Sigmoid colon (tissue), 7 donors: ENCODE data around the gene GZF1. TPM values are rescaled to one million over a fixed set of nuclear protein-coding genes. Genes with fewer than 3 reads are reported as not detected.

ENCODE experiments used
- DNase-seq: peaks from one replicate; pipeline ENCODE4 v3.0.0-alpha.2; 2019
- H3K27ac ChIP-seq, 4 donors: fragments of 200-600 bp; sonication (generic); one replicate each; pipeline ENCODE4 v1.5.1; 2016 to 2019; ENCODE audit warnings: mild to moderate bottlenecking in 1 of 4
- H3K27me3 ChIP-seq, 3 donors: fragments of 200-600 bp; sonication (generic); one replicate each; pipeline ENCODE4 v1.5.1; 2019; ENCODE audit warnings: mild to moderate bottlenecking in 1 of 3
- H3K36me3 ChIP-seq, 4 donors: fragments of 200-600 bp; sonication (generic); one replicate each; pipeline ENCODE4 v1.5.1; 2016 to 2019
- H3K4me1 ChIP-seq, 4 donors: fragments of 200-600 bp; sonication (generic); one replicate each; pipeline ENCODE4 v1.5.1; 2017 to 2019
- H3K4me3 ChIP-seq, 4 donors: fragments of 200-600 bp; sonication (generic); one replicate each; pipeline ENCODE4 v1.5.1; 2017 to 2019; ENCODE audit warnings: mild to moderate bottlenecking in 2 of 4, moderate library complexity in 1 of 4
- H3K9me3 ChIP-seq, 4 donors: fragments of 200-600 bp in 3 of 4; sonication (generic) in 3 of 4; one replicate each; pipeline versions ENCODE4 v1.5.1 to v1.6.1; 2013 to 2019
- CTCF ChIP-seq, 4 experiments: fragments of 450-650 bp in 3 of 4; fragments of 200-600 bp in 1 of 4; IDR thresholded peaks; one replicate each; pipeline ENCODE4 v1.5.1; 2016 to 2019; ENCODE audit warnings: antibody characterized with exemption in 4 of 4, mild to moderate bottlenecking in 3 of 4, moderate library complexity in 2 of 4
- EP300 ChIP-seq, 4 donors: sonication (generic); formaldehyde crosslinking; IDR thresholded peaks; one replicate each; pipeline ENCODE4 v1.6.1; 2017; ENCODE audit warnings: antibody characterized with exemption in 4 of 4
- POLR2A ChIP-seq, 2 donors: fragments of 450-650 bp; IDR thresholded peaks; one replicate each; pipeline ENCODE4 v1.6.1; 2016; ENCODE audit warnings: antibody characterized with exemption in 2 of 2, mild to moderate bottlenecking in 2 of 2, moderate library complexity in 2 of 2
- POLR2AphosphoS5 ChIP-seq, 4 donors: sonication (generic); formaldehyde crosslinking; IDR thresholded peaks; one replicate each; pipeline ENCODE4 v1.6.1; 2017; ENCODE audit warnings: antibody characterized with exemption in 4 of 4
- WGBS, 2 donors: extraction: QIAGEN DNeasy Blood & Tissue Kit; methylation state at CpG; one replicate each; pipeline ENCODE4 v1.1.7; 2013; 5-methylcytosine and 5-hydroxymethylcytosine counted together
- intact Hi-C: fragments of 100-400 bp; cut with DNase I; formaldehyde crosslinking; loops from one replicate; pipeline ENCODE4 v1.15.1; 2023
- polyA plus RNA-seq, 3 donors: library from polyadenylated mRNA; stranded (reverse); fragments of 200-250 nt; gene quantifications; one replicate each; pipeline ENCODE4 v1.2.3, GENCODE V29; 2013
- total RNA-seq, 4 donors: library from RNA; depleted of rRNA; stranded (reverse); fragments of >200 nt; gene quantifications; one replicate each; pipeline ENCODE4 v1.1.0, GENCODE V29; 2016
- donor health status: healthy with polysubstance abuse.
- donor health status: Bipolar disorder and iron deficiency.
- donor health status: healthy.

Gene GZF1
- total and polyA plus RNA-seq, 7 donors = 2.4 to 17.5 (median 13.0) TPM

GRCh38 chr20:23350904-23351838, 10.8 kb upstream of the GZF1 start:
- 1 to 3% methylated on average over 64 of the region's 64 CpGs for WGBS, 2 donors
- Histone ChIP-seq H3K9me3 (no peaks in the 10 kb centered on the region), H3K4me1 (peaks cover 0 to 32% (median 22%) of the 10 kb centered on the region in 4 donors), H3K27ac (peak overlapping the region; percentile 91 to 100 (median 99)), H3K27me3 (no peaks in the 10 kb centered on the region), H3K36me3 (peaks cover 0 to 22% (median 7%) of the 10 kb centered on the region in 4 donors), H3K4me3 (peak overlapping the region; percentile 67 to 98 (median 82))
- no peak for TF ChIP-seq CTCF (IDR thresholded peaks at IDR 0.05)
- TF ChIP-seq POLR2AphosphoS5 (IDR thresholded peaks at IDR 0.05) = peak in 2 of 4 donors; percentile 4 to 45
- intact Hi-C loops = loop anchor here (1.0 to 10.0 kb wide), 5 partner anchors 70 to 1704 kb away; partner anchors contain the start of genes ACSS1 and NAPB
- DNase-seq = peak; percentile 79

- Histone ChIP-seq H3K27ac (peak overlapping the region in 3 of 4 donors; percentile 95 to 98 (median 98)), H3K27me3 (no peaks in the 10 kb centered on the region), H3K4me3 (no peak overlapping the region), H3K9me3 (no peaks in the 10 kb centered on the region), H3K36me3 (peaks cover 0 to 22% (median 7%) of the 10 kb centered on the region in 4 donors), H3K4me1 (peaks cover 0 to 40% (median 34%) of the 10 kb centered on the region in 4 donors)
- DNase-seq = no peak
- TF ChIP-seq EP300 (IDR thresholded peaks at IDR 0.05) (no peak), CTCF (IDR thresholded peaks at IDR 0.05) (no peak), POLR2AphosphoS5 (IDR thresholded peaks at IDR 0.05) (no peak), POLR2A (IDR thresholded peaks at IDR 0.05) (no peak)
- WGBS, 2 donors = 87 to 90% methylated on average over 27 of the region's 27 CpGs
- intact Hi-C loops = loop anchor here (10.0 kb wide), 3 partner anchors 151 to 1699 kb away; partner anchors contain the start of gene ACSS1
Measured at GRCh38 chr20:23356203-23356602, 5.8 kb upstream of the GZF1 start.

- Histone ChIP-seq H3K9me3 (no peaks in the 10 kb centered on the region), H3K4me3 (peak overlapping the region; percentile 53 to 72 (median 64)), H3K27me3 (no peaks in the 10 kb centered on the region), H3K27ac (peak overlapping the region; percentile 95 to 98 (median 98)), H3K36me3 (peaks cover 0 to 22% (median 7%) of the 10 kb centered on the region in 4 donors), H3K4me1 (peaks cover 0 to 31% (median 27%) of the 10 kb centered on the region in 4 donors)
- intact Hi-C loops = loop anchor here (10.0 kb wide), 3 partner anchors 153 to 1697 kb away; partner anchors contain the start of gene ACSS1
- DNase-seq = peak; percentile 100
- TF ChIP-seq POLR2AphosphoS5 (IDR thresholded peaks at IDR 0.05) (peak; percentile 90 to 95 (median 91)), EP300 (IDR thresholded peaks at IDR 0.05) (peak in 2 of 4 donors; percentile 12 to 96), CTCF (IDR thresholded peaks at IDR 0.05) (no peak), POLR2A (IDR thresholded peaks at IDR 0.05) (peak; percentile 62 to 68)
- 0% methylated on average over 71 of the region's 71 CpGs for WGBS, 2 donors
Measured at GRCh38 chr20:23357767-23358562, 4.0 kb upstream of the GZF1 start.

- no peak for TF ChIP-seq CTCF (IDR thresholded peaks at IDR 0.05)
- no peak for TF ChIP-seq POLR2A (IDR thresholded peaks at IDR 0.05)
- TF ChIP-seq EP300 (IDR thresholded peaks at IDR 0.05) = no peak
- no peak for TF ChIP-seq POLR2AphosphoS5 (IDR thresholded peaks at IDR 0.05)
- no peaks in the 10 kb centered on the region for H3K9me3 ChIP-seq
- peak overlapping the region; percentile 53 to 72 (median 64) for H3K4me3 ChIP-seq
- intact Hi-C loops = loop anchor here (10.0 kb wide), 3 partner anchors 154 to 1696 kb away; partner anchors contain the start of gene ACSS1
- peaks cover 0 to 22% (median 7%) of the 10 kb centered on the region in 4 donors for H3K36me3 ChIP-seq
- H3K27me3 ChIP-seq = no peaks in the 10 kb centered on the region
- DNase-seq = no peak
- H3K27ac ChIP-seq = peak overlapping the region; percentile 95 to 98 (median 98)
- peaks cover 0 to 37% (median 33%) of the 10 kb centered on the region in 4 donors for H3K4me1 ChIP-seq
- WGBS, 2 donors = 6 to 25% methylated on average over 6 of the region's 6 CpGs
Measured at GRCh38 chr20:23358563-23358906, 3.4 kb upstream of the GZF1 start.
